A673 (cell line): Measurements from ENCODE around the gene SIRT2.

Experiments used
- CTCF ChIP-seq: fragments of 300-800, 200-600 bp; sonication (generic); conservative IDR thresholded peaks from 2 replicates; pipeline ENCODE4 v1.5.1; 2017; ENCODE audit warnings: low read depth, mild to moderate bottlenecking, antibody characterized with exemption, low read length, moderate library complexity, mixed read lengths
- EZH2 ChIP-seq: fragments of 200-600 bp; sonication (generic); IDR thresholded peaks from 2 replicates; pipeline ENCODE4 v1.6.1; 2017; ENCODE audit warnings: borderline replicate concordance, low read depth, mild to moderate bottlenecking, mixed read lengths, antibody characterized with exemption, low read length; ENCODE audit not compliant: poor library complexity, severe bottlenecking

GRCh38 chr19:38875656-38876395 is 23.6 kb downstream of the SIRT2 start:
- TF ChIP-seq CTCF (no peak), EZH2 (no peak)
